ENCODE measurements around the gene C19orf67.

GRCh38 chr19:14119146-14119545 lies 33.6 kb upstream of the C19orf67 start:
- TF ChIP-seq CTCF (IDR thresholded peaks at IDR 0.05; ENCODE audit: low read depth, low read length) = no peak
- TF ChIP-seq EZH2phosphoT487 (IDR thresholded peaks at IDR 0.05; ENCODE audit: low read depth) = no peak

Data from OCI-LY3 (cell line).